ENCODE measurements around the gene AP1M2.

Gene AP1M2

DNA sequence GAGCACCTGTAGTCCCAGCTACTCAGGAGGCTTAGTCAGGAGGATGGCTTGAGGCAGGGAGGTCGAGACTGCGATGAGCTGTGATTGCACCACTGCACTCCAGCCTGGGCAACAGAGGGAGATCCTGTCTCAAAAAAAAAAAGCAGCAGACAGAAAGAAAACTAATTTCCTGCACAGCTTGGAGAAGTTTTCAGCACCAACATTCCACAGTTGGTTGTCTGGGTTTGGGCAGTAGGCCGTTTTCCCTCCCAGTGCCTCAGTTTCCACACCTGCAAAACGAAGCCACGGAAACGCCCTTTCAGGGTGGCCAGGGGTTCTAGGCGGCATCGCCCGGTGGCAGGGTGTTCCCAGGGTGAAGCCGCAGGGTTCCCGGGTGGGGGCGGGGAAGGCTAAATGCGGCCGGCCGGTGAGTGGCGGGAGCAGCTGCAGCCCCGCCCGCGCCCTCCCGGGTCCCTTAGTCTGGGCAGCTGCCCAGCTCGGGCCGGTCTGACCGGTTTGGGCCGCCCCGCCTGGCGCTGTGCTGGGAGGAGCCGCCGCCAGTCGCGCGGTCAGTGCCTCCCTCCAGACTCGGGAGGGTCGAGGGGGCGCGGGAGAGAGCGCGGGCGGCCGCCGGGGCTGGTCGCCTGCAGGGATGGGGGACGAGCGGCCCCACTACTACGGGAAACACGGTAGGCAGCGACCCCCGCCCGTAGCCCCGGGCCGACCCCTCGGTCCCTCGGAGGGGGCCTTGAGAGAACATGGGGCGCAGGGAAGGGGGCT is 38.1 kb upstream of the AP1M2 start, which contains the start of gene SLC44A2:
Gene SLC44A2 (plus strand): TSS at position 551 of the 759 bp plus-strand sequence. CDS start 81 bp downstream, at position 632.
- TF ChIP-seq, protein P1, sequence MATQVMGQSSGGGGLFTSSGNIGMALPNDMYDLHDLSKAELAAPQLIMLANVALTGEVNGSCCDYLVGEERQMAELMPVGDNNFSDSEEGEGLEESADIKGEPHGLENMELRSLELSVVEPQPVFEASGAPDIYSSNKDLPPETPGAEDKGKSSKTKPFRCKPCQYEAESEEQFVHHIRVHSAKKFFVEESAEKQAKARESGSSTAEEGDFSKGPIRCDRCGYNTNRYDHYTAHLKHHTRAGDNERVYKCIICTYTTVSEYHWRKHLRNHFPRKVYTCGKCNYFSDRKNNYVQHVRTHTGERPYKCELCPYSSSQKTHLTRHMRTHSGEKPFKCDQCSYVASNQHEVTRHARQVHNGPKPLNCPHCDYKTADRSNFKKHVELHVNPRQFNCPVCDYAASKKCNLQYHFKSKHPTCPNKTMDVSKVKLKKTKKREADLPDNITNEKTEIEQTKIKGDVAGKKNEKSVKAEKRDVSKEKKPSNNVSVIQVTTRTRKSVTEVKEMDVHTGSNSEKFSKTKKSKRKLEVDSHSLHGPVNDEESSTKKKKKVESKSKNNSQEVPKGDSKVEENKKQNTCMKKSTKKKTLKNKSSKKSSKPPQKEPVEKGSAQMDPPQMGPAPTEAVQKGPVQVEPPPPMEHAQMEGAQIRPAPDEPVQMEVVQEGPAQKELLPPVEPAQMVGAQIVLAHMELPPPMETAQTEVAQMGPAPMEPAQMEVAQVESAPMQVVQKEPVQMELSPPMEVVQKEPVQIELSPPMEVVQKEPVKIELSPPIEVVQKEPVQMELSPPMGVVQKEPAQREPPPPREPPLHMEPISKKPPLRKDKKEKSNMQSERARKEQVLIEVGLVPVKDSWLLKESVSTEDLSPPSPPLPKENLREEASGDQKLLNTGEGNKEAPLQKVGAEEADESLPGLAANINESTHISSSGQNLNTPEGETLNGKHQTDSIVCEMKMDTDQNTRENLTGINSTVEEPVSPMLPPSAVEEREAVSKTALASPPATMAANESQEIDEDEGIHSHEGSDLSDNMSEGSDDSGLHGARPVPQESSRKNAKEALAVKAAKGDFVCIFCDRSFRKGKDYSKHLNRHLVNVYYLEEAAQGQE (IDR thresholded peaks at IDR 0.05; ENCODE audit: insufficient read depth in 1 of 2, low read depth in 2 of 2, low read length in 2 of 2) = no peak
- TF ChIP-seq FOXP2 (optimal IDR thresholded peaks at IDR 0.05; ENCODE audit: borderline replicate concordance, extremely low read depth, extremely low read length, insufficient read depth) = no peak
- no peak for TF ChIP-seq POLR2AphosphoS5 (IDR thresholded peaks at IDR 0.05; ENCODE audit: low read depth, low read length)

DNA sequence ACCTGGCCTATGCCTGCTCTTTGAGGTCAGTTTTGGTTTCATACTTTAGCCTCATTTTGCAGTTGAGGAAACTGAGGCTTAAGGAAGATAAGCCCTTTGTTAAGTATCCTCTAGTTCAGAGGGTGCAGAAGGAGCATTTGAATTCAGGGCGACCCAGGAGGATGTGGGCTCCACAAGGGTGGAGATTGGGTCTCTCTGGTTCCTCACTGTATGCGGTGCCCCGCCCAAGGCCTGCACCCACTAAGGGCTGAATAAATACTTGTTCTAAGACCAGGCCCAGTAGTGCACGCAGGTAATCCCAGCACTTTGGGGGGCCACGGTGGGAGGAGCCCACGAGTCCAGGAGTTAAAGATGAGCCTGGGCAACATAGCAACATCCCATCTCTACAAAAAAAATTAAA is 37.5 kb upstream of the AP1M2 start:
- TF ChIP-seq, protein P1 (IDR thresholded peaks at IDR 0.05; ENCODE audit: insufficient read depth in 1 of 2, low read depth in 2 of 2, low read length in 2 of 2) = no peak
- TF ChIP-seq SIN3A (IDR thresholded peaks at IDR 0.05; ENCODE audit: borderline replicate concordance, insufficient read depth, low read length) (no peak), TAF1 (IDR thresholded peaks at IDR 0.05; ENCODE audit: borderline replicate concordance, insufficient read depth, low read length) (no peak), FOXP2 (optimal IDR thresholded peaks at IDR 0.05; ENCODE audit: borderline replicate concordance, extremely low read depth, extremely low read length, insufficient read depth) (no peak), POLR2AphosphoS5 (IDR thresholded peaks at IDR 0.05; ENCODE audit: low read depth, low read length) (no peak)

DNA sequence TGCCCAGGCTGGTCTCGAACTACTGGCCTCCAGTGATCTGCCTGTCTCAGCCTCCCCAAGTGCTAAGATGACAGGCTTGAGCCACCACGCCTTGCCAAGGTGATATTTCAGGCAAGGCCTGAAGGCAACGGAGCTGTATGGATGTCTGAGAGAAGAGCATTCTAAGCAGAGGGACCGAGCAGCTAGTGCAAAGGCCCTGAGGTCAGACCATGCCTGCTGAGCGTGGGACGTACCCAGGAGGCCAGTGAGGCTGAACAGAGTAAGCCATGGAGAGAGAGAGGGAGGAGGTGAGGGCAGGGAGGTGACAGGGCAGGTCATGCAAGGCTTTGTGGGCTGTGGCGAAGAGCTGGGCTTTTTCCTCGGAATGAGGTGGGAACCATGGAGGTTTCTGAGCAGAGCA is 34.9 kb upstream of the AP1M2 start:
- no peak for TF ChIP-seq FOXP2 (optimal IDR thresholded peaks at IDR 0.05; ENCODE audit: borderline replicate concordance, extremely low read depth, extremely low read length, insufficient read depth)
- no peak for TF ChIP-seq SIN3A (IDR thresholded peaks at IDR 0.05; ENCODE audit: borderline replicate concordance, insufficient read depth, low read length)
- TF ChIP-seq, protein P1 (IDR thresholded peaks at IDR 0.05; ENCODE audit: insufficient read depth in 1 of 2, low read depth in 2 of 2, low read length in 2 of 2) = no peak
- no peak for TF ChIP-seq TAF1 (IDR thresholded peaks at IDR 0.05; ENCODE audit: borderline replicate concordance, insufficient read depth, low read length)
- no peak for TF ChIP-seq POLR2AphosphoS5 (IDR thresholded peaks at IDR 0.05; ENCODE audit: low read depth, low read length)

DNA sequence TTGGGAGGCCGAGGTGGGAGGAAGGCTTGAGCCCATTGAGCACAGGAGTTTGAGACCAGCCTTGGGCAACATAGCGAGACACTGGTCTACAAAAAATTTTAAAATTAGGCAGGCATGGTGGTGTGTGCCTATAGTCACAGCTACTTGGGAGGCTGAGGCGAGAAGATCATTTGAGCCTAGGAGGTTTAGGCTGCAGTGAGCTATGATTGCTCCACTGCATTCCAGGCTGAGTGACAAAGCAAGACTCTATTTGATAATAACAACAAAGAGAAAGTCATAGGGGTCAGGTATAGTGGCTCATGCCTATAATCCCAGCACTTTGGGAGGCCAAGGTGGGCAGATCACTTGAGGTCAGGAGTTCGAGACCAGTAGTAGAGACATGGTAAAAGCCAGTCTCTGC is 33.7 kb upstream of the AP1M2 start:
- TF ChIP-seq POLR2AphosphoS5 (IDR thresholded peaks at IDR 0.05; ENCODE audit: low read depth, low read length) (no peak), SIN3A (IDR thresholded peaks at IDR 0.05; ENCODE audit: borderline replicate concordance, insufficient read depth, low read length) (no peak), FOXP2 (optimal IDR thresholded peaks at IDR 0.05; ENCODE audit: borderline replicate concordance, extremely low read depth, extremely low read length, insufficient read depth) (no peak), TAF1 (IDR thresholded peaks at IDR 0.05; ENCODE audit: borderline replicate concordance, insufficient read depth, low read length) (no peak)
- TF ChIP-seq, protein P1 (IDR thresholded peaks at IDR 0.05; ENCODE audit: insufficient read depth in 1 of 2, low read depth in 2 of 2, low read length in 2 of 2) = no peak

Data from PFSK-1 (cell line).